ENCODE results near the gene A4GALT.

- TF ChIP-seq, protein P1, sequence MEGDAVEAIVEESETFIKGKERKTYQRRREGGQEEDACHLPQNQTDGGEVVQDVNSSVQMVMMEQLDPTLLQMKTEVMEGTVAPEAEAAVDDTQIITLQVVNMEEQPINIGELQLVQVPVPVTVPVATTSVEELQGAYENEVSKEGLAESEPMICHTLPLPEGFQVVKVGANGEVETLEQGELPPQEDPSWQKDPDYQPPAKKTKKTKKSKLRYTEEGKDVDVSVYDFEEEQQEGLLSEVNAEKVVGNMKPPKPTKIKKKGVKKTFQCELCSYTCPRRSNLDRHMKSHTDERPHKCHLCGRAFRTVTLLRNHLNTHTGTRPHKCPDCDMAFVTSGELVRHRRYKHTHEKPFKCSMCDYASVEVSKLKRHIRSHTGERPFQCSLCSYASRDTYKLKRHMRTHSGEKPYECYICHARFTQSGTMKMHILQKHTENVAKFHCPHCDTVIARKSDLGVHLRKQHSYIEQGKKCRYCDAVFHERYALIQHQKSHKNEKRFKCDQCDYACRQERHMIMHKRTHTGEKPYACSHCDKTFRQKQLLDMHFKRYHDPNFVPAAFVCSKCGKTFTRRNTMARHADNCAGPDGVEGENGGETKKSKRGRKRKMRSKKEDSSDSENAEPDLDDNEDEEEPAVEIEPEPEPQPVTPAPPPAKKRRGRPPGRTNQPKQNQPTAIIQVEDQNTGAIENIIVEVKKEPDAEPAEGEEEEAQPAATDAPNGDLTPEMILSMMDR (conservative IDR thresholded peaks at IDR 0.05 in 1 of 2, IDR thresholded peaks at IDR 0.05 in 1 of 2; ENCODE audit: low read depth in 1 of 2, low read length in 2 of 2): no peak
- TF ChIP-seq EZH2 (IDR thresholded peaks at IDR 0.05; ENCODE audit: low read length, missing control alignments): no peak
These were observed 49.6 kb downstream of the A4GALT start for GRCh38 chr22:42670921-42671709.

Measured in fibroblast of lung (primary cell).